HEK293 (cell line): ENCODE results near the gene CACHD1.

Experiments used
- CTCF ChIA-PET: fragments of 350-600 bp; formaldehyde crosslinking; extraction: SDS; loops from one replicate; lab custom pipeline; 2021; ENCODE audit warnings: antibody characterized with exemption; lab: Yijun Ruan, JAX
- POLR2A ChIA-PET: fragments of 300-600 bp; formaldehyde crosslinking; extraction: SDS; loops from one replicate; lab custom pipeline; 2020; ENCODE audit warnings: antibody characterized with exemption, inconsistent platforms; lab: Yijun Ruan, JAX
- H3K27ac ChIP-seq: fragments of 200-500 bp; sonication (Bioruptor generic); 2 replicates; pipeline ENCODE4 v1.5.1; 2014; ENCODE audit warnings: low read depth, low read length, control low read depth, inconsistent platforms; ENCODE audit errors: extremely low read depth
- H3K36me3 ChIP-seq, 2 experiments: fragments of 200-500 bp in 1 of 2; sonication (Bioruptor generic) in 1 of 2; 1 replicate in 1 of 2; 2 replicates in 1 of 2; pipeline ENCODE4 v1.5.1; 2014 to 2017; ENCODE audit warnings: inconsistent platforms in 2 of 2, low read length in 2 of 2; ENCODE audit not compliant: control insufficient read depth in 2 of 2, insufficient read depth in 1 of 2
- H3K4me1 ChIP-seq: fragments of 200-500 bp; sonication (Bioruptor generic); 2 replicates; pipeline ENCODE4 v1.5.1; 2014; ENCODE audit warnings: mild to moderate bottlenecking, low read length, inconsistent platforms; ENCODE audit not compliant: control insufficient read depth, insufficient read depth
- H3K4me3 ChIP-seq: 2 replicates; pipeline ENCODE4 v1.5.1; 2011; ENCODE audit warnings: low read depth, mild to moderate bottlenecking, control low read depth, low read length, moderate library complexity
- H3K9me3 ChIP-seq: fragments of 200-500 bp; sonication (Bioruptor generic); 2 replicates; pipeline ENCODE4 v1.5.1; 2014; ENCODE audit warnings: low read depth, low read length, inconsistent platforms; ENCODE audit not compliant: control insufficient read depth, insufficient read depth
- GLIS2 ChIP-seq: fragments of 450-650 bp; formaldehyde crosslinking; IDR thresholded peaks from 2 replicates; pipeline ENCODE4 v1.5.1; 2016; ENCODE audit warnings: missing biosample characterization, missing genetic modification characterization
- HOXD13 ChIP-seq: sonication (generic); formaldehyde crosslinking; IDR thresholded peaks from 2 replicates; pipeline ENCODE4 v1.8.0; 2022; ENCODE audit warnings: missing genetic modification reagents, borderline replicate concordance
- PRDM10 ChIP-seq: fragments of 450-650 bp; formaldehyde crosslinking; IDR thresholded peaks from 2 replicates; pipeline ENCODE4 v1.5.1; 2016; ENCODE audit warnings: missing biosample characterization, missing genetic modification characterization
- RBAK ChIP-seq: fragments of 450-650 bp; formaldehyde crosslinking; IDR thresholded peaks from 2 replicates; pipeline ENCODE4 v1.5.1; 2016; ENCODE audit warnings: missing biosample characterization, missing genetic modification characterization
- ZBTB49 ChIP-seq: fragments of 450-650 bp; formaldehyde crosslinking; IDR thresholded peaks from 2 replicates; pipeline ENCODE4 v1.5.1; 2016; ENCODE audit warnings: missing biosample characterization, missing genetic modification characterization, low read depth
- ZNF221 ChIP-seq: fragments of 450-650 bp; formaldehyde crosslinking; IDR thresholded peaks from 2 replicates; pipeline ENCODE4 v1.5.1; 2017; ENCODE audit warnings: missing biosample characterization, missing genetic modification characterization, borderline replicate concordance
- ZNF280C ChIP-seq: fragments of 450-650 bp; formaldehyde crosslinking; IDR thresholded peaks from 2 replicates; pipeline ENCODE4 v1.5.1; 2016; ENCODE audit warnings: missing biosample characterization, missing genetic modification characterization
- ZNF366 ChIP-seq: fragments of 450-650 bp; formaldehyde crosslinking; conservative IDR thresholded peaks from 2 replicates; pipeline ENCODE4 v1.5.1; 2016; ENCODE audit warnings: missing biosample characterization, missing genetic modification characterization
- ZNF394 ChIP-seq: fragments of 450-650 bp; formaldehyde crosslinking; IDR thresholded peaks from 2 replicates; pipeline ENCODE4 v1.5.1; 2016; ENCODE audit warnings: missing biosample characterization, missing genetic modification characterization, mild to moderate bottlenecking, moderate library complexity, borderline replicate concordance
- ZNF629 ChIP-seq: fragments of 450-650 bp; formaldehyde crosslinking; IDR thresholded peaks from 2 replicates; pipeline ENCODE4 v1.5.1; 2017; ENCODE audit warnings: missing biosample characterization, missing genetic modification characterization
- ZNF654 ChIP-seq: fragments of 450-650 bp; formaldehyde crosslinking; IDR thresholded peaks from 2 replicates; pipeline ENCODE4 v1.5.1; 2016; ENCODE audit warnings: low read depth, missing biosample characterization, missing genetic modification characterization
- TF ChIP-seq, protein P1 (sequence below): fragments of 450-650 bp; formaldehyde crosslinking; IDR thresholded peaks from 2 replicates; pipeline ENCODE4 v1.5.1; 2016; ENCODE audit warnings: missing biosample characterization, missing genetic modification characterization
- TF ChIP-seq, protein P2 (sequence below): fragments of 450-650 bp; formaldehyde crosslinking; IDR thresholded peaks from 2 replicates; pipeline ENCODE4 v1.5.1; 2016; ENCODE audit warnings: missing biosample characterization, missing genetic modification characterization

CACHD1 gene

DNA sequence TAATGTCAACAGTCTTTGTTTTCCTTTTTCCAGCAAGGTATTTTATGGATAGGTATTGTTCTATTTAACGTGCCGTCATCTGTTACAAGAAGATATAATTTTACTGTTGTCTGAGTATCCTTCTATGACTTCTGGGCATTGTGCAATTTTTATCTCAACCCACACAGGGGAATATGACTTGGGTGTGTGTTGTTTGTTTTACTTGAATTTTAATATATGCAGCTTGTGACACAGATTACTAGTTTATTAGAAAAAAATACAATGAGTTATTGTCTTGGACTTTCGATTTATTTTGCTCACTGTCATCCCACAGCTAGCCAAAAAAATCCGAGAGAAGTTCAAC lies 111.9 kb downstream of the CACHD1 start:
- ChIA-PET POLR2A (no interaction called here), CTCF (interaction anchor here (1.4 kb wide), 1 partner anchor 13 kb away, joined by 3 read pairs; no protein-coding TSS in a partner anchor)
- H3K27ac ChIP-seq = no peak overlapping the region
- H3K4me3 ChIP-seq = no peak overlapping the region
- TF ChIP-seq ZNF394 (tag by site-specific recombination) = no peak
- TF ChIP-seq, protein P1, sequence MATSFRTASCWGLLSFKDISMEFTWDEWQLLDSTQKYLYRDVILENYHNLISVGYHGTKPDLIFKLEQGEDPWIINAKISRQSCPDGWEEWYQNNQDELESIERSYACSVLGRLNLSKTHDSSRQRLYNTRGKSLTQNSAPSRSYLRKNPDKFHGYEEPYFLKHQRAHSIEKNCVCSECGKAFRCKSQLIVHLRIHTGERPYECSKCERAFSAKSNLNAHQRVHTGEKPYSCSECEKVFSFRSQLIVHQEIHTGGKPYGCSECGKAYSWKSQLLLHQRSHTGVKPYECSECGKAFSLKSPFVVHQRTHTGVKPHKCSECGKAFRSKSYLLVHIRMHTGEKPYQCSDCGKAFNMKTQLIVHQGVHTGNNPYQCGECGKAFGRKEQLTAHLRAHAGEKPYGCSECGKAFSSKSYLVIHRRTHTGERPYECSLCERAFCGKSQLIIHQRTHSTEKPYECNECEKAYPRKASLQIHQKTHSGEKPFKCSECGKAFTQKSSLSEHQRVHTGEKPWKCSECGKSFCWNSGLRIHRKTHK (tag by site-specific recombination) = peak; percentile 68
- peaks cover 13% of the 10 kb centered on the region for H3K4me1 ChIP-seq
- no peaks in the 10 kb centered on the region; a peak in 1 of 3 replicates for H3K36me3 ChIP-seq
- H3K9me3 ChIP-seq = no peaks in the 10 kb centered on the region

DNA sequence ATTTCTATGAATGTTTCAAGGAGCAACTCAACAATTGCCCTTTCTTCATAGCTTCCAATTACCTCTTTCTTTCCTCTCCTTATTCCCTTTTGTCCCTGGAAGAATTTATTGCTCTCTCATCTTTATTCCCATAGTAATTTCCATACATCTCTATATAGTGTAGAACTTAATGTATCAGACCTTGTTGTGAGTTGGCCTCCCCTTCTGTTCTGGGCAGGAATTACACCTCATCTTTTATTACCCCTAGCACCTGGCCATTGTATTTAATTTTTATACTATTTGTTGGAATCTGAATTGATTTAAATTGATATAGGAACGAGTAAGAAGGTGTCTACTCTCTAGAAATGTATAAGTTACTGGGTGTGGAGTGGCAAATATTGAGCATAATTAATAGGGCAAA lies 114.5 kb downstream of the CACHD1 start:
- CTCF ChIA-PET = interaction anchor here (0.6 to 2.8 kb wide), 3 partner anchors 9 to 296 kb away, joined by 3 to 9 read pairs (median 3); no protein-coding TSS in a partner anchor

DNA sequence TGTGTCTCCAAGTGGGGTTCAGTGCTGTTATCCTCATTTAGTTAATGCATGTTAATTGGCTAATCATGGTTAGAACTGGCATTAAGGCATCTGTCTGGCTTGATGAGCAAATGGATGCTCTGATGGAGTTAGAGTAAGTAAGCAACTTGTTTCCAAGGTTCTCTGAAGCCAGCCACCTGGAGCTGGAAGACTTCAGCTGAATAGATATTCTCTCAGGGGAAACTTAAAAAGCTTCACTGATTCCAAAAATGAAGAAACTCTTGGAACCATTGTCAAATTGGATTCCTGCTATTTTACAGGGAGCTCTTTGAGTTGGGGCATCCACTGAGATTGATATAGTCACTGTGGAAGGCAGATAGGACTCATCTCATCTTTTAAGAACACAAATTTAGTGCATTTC lies 118.9 kb downstream of the CACHD1 start:
- TF ChIP-seq, protein P2, sequence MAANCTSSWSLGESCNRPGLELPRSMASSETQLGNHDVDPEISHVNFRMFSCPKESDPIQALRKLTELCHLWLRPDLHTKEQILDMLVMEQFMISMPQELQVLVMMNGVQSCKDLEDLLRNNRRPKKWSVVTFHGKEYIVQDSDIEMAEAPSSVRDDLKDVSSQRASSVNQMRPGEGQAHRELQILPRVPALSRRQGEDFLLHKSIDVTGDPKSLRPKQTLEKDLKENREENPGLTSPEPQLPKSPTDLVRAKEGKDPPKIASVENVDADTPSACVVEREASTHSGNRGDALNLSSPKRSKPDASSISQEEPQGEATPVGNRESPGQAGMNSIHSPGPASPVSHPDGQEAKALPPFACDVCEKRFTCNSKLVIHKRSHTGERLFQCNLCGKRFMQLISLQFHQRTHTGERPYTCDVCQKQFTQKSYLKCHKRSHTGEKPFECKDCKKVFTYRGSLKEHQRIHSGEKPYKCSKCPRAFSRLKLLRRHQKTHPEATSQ (tag by site-specific recombination) = no peak
- no peak for TF ChIP-seq GLIS2 (tag by site-specific recombination)
- TF ChIP-seq ZBTB49 (tag by site-specific recombination) = no peak
- no peak for TF ChIP-seq PRDM10 (tag by site-specific recombination)
- no peak for TF ChIP-seq ZNF280C (tag by site-specific recombination)
- TF ChIP-seq RBAK (tag by site-specific recombination) = no peak
- TF ChIP-seq ZNF221 (tag by site-specific recombination) = no peak
- no peak for TF ChIP-seq ZNF629 (tag by site-specific recombination)
- no peak for TF ChIP-seq ZNF654 (tag by site-specific recombination)
- no peak for TF ChIP-seq ZNF366 (tag by site-specific recombination)
- ChIA-PET CTCF (interaction anchor here (0.7 kb wide), 2 partner anchors 14 to 235 kb away, joined by 3 read pairs; no protein-coding TSS in a partner anchor), POLR2A (interaction anchor here (0.6 kb wide), 1 partner anchor 20 kb away, joined by 3 read pairs; no protein-coding TSS in a partner anchor)
- H3K36me3 ChIP-seq = no peaks in the 10 kb centered on the region; a peak in 1 of 3 replicates
- H3K4me1 ChIP-seq = no peaks in the 10 kb centered on the region
- no peak overlapping the region for H3K4me3 ChIP-seq
- no peak overlapping the region for H3K27ac ChIP-seq
- H3K9me3 ChIP-seq = no peaks in the 10 kb centered on the region

More for the DNA sequence above, 114.5 kb downstream of the CACHD1 start:
- no peak overlapping the region for H3K4me3 ChIP-seq
- POLR2A ChIA-PET = no interaction called here
- no peaks in the 10 kb centered on the region for H3K9me3 ChIP-seq
- H3K36me3 ChIP-seq = no peaks in the 10 kb centered on the region; a peak in 1 of 3 replicates
- H3K4me1 ChIP-seq = peaks cover 13% of the 10 kb centered on the region
- TF ChIP-seq ZNF654 (tag by site-specific recombination) = peak; percentile 16; the same call in 1 of the 2 replicates
- no peak for TF ChIP-seq ZNF366 (tag by site-specific recombination)
- TF ChIP-seq HOXD13 (CRISPR knock-in tag) = no peak
- no peak overlapping the region for H3K27ac ChIP-seq
